Natural killer cell (primary cell): ENCODE measurements around the gene TNFRSF25. TPM values are rescaled to one million over a fixed set of nuclear protein-coding genes. Genes with fewer than 3 reads are reported as not detected.

Source experiments
- ATAC-seq, 3 donors: fragments of 150-1000 bp in 2 of 3; fragments of 200-7000 bp in 1 of 3; cut with Tn5 transposase; 1 replicate in 1 of 3; 2 replicates in 2 of 3; pipeline ENCODE4 v1.10.0; 2021; ENCODE audit warnings: mild to moderate bottlenecking in 2 of 3, moderate library complexity in 2 of 3
- DNase-seq, 2 donors: peaks; one replicate each; pipeline versions ENCODE4 v3.0.0 to v3.0.0-alpha.2; 2013 to 2021; ENCODE audit warnings: mixed read lengths in 1 of 2
- H3K27ac ChIP-seq: one replicate; pipeline ENCODE4 v1.5.1; 2013; ENCODE audit warnings: mild to moderate bottlenecking, low read length
- H3K27me3 ChIP-seq: one replicate; pipeline ENCODE4 v1.6.1; 2013; ENCODE audit warnings: low read length; ENCODE audit not compliant: control insufficient read depth, insufficient read depth
- H3K36me3 ChIP-seq: one replicate; pipeline ENCODE4 v1.6.1; 2013; ENCODE audit warnings: low read length; ENCODE audit not compliant: control insufficient read depth, insufficient read depth
- H3K4me1 ChIP-seq: one replicate; pipeline ENCODE4 v1.6.1; 2013; ENCODE audit warnings: low read length; ENCODE audit not compliant: control insufficient read depth, insufficient read depth
- H3K4me3 ChIP-seq: one replicate; pipeline ENCODE4 v1.5.1; 2013; ENCODE audit warnings: low read length
- H3K9me3 ChIP-seq: one replicate; pipeline ENCODE4 v1.6.1; 2013; ENCODE audit warnings: low read length; ENCODE audit not compliant: control insufficient read depth, insufficient read depth
- H3K27ac Mint-ChIP-seq, 2 donors: one replicate each; pipeline ENCODE4 v1.8.0; 2022; ENCODE audit warnings: mild to moderate bottlenecking in 2 of 2, mixed read lengths in 2 of 2, moderate library complexity in 1 of 2
- H3K27me3 Mint-ChIP-seq, 2 donors: one replicate each; pipeline ENCODE4 v1.8.0; 2022; ENCODE audit warnings: low read depth in 2 of 2, mixed read lengths in 2 of 2
- H3K36me3 Mint-ChIP-seq: one replicate; pipeline ENCODE4 v1.8.0; 2022; ENCODE audit warnings: mixed read lengths
- H3K4me1 Mint-ChIP-seq, 2 donors: one replicate each; pipeline ENCODE4 v1.8.0; 2022; ENCODE audit warnings: mixed read lengths in 2 of 2
- H3K4me3 Mint-ChIP-seq: one replicate; pipeline ENCODE4 v1.8.0; 2022; ENCODE audit warnings: mild to moderate bottlenecking, moderate library complexity, mixed read lengths
- H3K9me3 Mint-ChIP-seq, 2 donors: one replicate each; pipeline ENCODE4 v1.8.0; 2022; ENCODE audit warnings: mixed read lengths in 2 of 2
- WGBS: methylation state at CpG from one replicate; pipeline ENCODE4 v1.1.7; 2013; ENCODE audit warnings: missing lambda C conversion rate; ENCODE audit not compliant: insufficient coverage; 5-methylcytosine and 5-hydroxymethylcytosine counted together
- intact Hi-C: fragments of 100-400 bp; cut with micrococcal nuclease; formaldehyde crosslinking; loops from one replicate; pipeline ENCODE4 v1.14.2; 2022
- total RNA-seq, 4 donors: library from RNA; stranded (reverse); fragments of 120-200 nt in 1 of 4; gene quantifications; one replicate each; pipeline versions ENCODE4 v1.2.3 to v1.2.4, GENCODE V29; 2013 to 2022
- TF ChIP-seq, protein P1 (sequence below): fragments of 200-600 bp; IDR thresholded peaks from one replicate; pipeline ENCODE4 v1.8.0; 2022; ENCODE audit warnings: antibody characterized with exemption

TNFRSF25 gene
- total RNA-seq, 3 donors from 2014 or later (not counting 1 experiment from before 2014, with no cell fraction given), result 14.5 to 41.5 (median 19.9) TPM

DNA sequence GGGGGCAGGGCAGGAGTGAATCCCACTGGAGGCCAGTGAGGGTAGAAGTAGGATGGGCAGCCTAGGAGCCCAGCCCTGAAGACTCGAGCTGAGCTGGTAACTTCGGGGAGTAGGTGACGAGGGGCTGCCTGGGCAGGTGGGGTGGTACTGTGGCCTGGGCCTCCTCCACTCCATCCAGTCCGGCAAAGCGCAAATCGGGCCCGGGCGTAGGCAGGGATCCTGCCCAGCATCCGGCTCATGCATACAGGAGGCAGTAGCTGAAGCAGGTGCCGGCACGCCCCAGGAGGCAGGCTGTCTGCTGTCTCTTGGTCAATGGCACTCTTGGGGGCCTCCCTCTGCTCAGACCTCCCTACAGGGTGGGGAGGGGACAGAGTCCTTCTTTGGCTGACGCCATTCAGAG, 1.3 kb upstream of the TNFRSF25 start:
- ATAC-seq (no peak), DNase-seq (no peak)
- H3K27ac Mint-ChIP-seq, result no peak overlapping the region
- no peak overlapping the region for H3K4me3 Mint-ChIP-seq
- Histone ChIP-seq H3K27ac (no peak overlapping the region), H3K27me3 (no peaks in the 10 kb centered on the region), H3K36me3 (peaks cover 7% of the 10 kb centered on the region), H3K9me3 (no peaks in the 10 kb centered on the region), H3K4me1 (peaks cover 32% of the 10 kb centered on the region), H3K4me3 (no peak overlapping the region)
- H3K27me3 Mint-ChIP-seq, result peaks cover 0 to 10% of the 10 kb centered on the region in 2 donors
- TF ChIP-seq, protein P1, sequence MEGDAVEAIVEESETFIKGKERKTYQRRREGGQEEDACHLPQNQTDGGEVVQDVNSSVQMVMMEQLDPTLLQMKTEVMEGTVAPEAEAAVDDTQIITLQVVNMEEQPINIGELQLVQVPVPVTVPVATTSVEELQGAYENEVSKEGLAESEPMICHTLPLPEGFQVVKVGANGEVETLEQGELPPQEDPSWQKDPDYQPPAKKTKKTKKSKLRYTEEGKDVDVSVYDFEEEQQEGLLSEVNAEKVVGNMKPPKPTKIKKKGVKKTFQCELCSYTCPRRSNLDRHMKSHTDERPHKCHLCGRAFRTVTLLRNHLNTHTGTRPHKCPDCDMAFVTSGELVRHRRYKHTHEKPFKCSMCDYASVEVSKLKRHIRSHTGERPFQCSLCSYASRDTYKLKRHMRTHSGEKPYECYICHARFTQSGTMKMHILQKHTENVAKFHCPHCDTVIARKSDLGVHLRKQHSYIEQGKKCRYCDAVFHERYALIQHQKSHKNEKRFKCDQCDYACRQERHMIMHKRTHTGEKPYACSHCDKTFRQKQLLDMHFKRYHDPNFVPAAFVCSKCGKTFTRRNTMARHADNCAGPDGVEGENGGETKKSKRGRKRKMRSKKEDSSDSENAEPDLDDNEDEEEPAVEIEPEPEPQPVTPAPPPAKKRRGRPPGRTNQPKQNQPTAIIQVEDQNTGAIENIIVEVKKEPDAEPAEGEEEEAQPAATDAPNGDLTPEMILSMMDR, result no peak
- H3K4me1 Mint-ChIP-seq, result peaks cover 6 to 16% of the 10 kb centered on the region in 2 donors
- WGBS, result 97% methylated on average over 12 of the region's 12 CpGs
- H3K9me3 Mint-ChIP-seq, result no peaks in the 10 kb centered on the region
- intact Hi-C loops, result no loop called here
- no peaks in the 10 kb centered on the region for H3K36me3 Mint-ChIP-seq

DNA sequence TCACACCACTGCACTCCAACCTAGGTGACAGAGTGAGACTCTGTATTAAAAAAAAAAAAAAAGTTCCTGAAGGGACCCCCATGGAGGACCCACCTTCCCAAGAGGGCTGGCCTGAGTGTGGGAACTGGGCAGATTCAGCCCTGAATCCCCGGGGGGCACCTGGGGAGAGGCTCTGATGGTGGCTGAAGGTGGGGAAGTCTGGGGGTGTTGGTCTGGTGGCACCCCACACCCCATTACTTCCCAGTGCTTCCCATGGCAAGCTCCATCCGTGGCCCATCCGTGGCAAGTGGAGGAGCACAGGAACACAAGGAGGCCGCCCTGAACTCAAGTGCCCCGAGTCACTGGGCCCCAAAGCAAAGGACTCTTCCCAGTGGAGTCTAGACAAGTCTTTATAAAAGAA, 778 bp upstream of the TNFRSF25 start:
- peaks cover 37% of the 10 kb centered on the region for H3K4me1 ChIP-seq
- 97% methylated on average over 4 of the region's 5 CpGs for WGBS
- H3K27ac Mint-ChIP-seq, result no peak overlapping the region

DNA sequence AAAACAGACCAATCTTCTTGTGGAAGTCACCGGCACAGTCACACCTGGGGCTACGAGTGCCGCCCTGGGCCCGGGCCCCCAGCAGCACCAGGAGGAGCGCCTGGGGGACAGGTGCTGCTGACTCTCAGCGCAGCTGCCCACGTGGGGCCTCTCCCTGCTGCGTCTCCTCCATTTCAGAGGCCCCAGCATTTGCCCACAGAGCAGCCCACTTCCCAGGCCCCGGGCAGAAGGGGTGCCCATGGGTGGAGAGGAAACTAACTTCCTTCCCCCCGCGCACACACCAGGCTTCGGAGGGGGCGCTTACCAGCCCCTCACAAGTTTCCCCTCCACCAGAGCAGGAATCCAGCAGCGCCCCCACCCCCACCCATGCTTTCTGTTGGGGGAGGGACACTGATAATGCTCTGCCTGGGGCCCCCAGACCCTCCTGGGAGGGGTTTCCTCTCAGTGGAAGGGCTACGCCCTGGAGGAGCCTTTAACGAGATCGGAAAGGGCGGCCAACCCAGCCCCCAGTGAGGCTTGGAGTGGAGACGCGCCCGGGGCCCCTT, 440 bp downstream of the TNFRSF25 start:
- Histone ChIP-seq H3K9me3 (no peaks in the 10 kb centered on the region), H3K36me3 (peaks cover 7% of the 10 kb centered on the region), H3K27me3 (no peaks in the 10 kb centered on the region), H3K4me1 (peaks cover 49% of the 10 kb centered on the region), H3K4me3 (peak overlapping the region; percentile 72), H3K27ac (peak overlapping the region; percentile 82)
- H3K27ac Mint-ChIP-seq, result peak overlapping the region in 1 of 2 donors; percentile 79
- H3K4me1 Mint-ChIP-seq, result peaks cover 10 to 22% of the 10 kb centered on the region in 2 donors
- H3K9me3 Mint-ChIP-seq, result no peaks in the 10 kb centered on the region
- no peaks in the 10 kb centered on the region for H3K36me3 Mint-ChIP-seq
- WGBS, result 3% methylated on average over 21 of the region's 21 CpGs
- ATAC-seq (peak in 2 of 3 donors; percentile 15 to 23), DNase-seq (peak in 1 of 2 donors; percentile 70)
- H3K27me3 Mint-ChIP-seq, result peaks cover 0 to 11% of the 10 kb centered on the region in 2 donors
- peak overlapping the region; percentile 77 for H3K4me3 Mint-ChIP-seq
- intact Hi-C loops, result no loop called here
- TF ChIP-seq, protein P1, result no peak

More for the DNA sequence above, 778 bp upstream of the TNFRSF25 start:
- TF ChIP-seq, protein P1, result no peak
- H3K36me3 Mint-ChIP-seq, result no peaks in the 10 kb centered on the region
- peaks cover 6 to 17% of the 10 kb centered on the region in 2 donors for H3K4me1 Mint-ChIP-seq
- no peak overlapping the region for H3K27ac ChIP-seq
- H3K36me3 ChIP-seq, result peaks cover 7% of the 10 kb centered on the region
- H3K9me3 Mint-ChIP-seq, result no peaks in the 10 kb centered on the region
- no peaks in the 10 kb centered on the region for H3K9me3 ChIP-seq
- no peak overlapping the region for H3K4me3 ChIP-seq
- peaks cover 0 to 11% of the 10 kb centered on the region in 2 donors for H3K27me3 Mint-ChIP-seq
- ATAC-seq (no peak), DNase-seq (no peak)
- intact Hi-C loops, result no loop called here
- peak overlapping the region; percentile 21 for H3K4me3 Mint-ChIP-seq
- no peaks in the 10 kb centered on the region for H3K27me3 ChIP-seq

DNA sequence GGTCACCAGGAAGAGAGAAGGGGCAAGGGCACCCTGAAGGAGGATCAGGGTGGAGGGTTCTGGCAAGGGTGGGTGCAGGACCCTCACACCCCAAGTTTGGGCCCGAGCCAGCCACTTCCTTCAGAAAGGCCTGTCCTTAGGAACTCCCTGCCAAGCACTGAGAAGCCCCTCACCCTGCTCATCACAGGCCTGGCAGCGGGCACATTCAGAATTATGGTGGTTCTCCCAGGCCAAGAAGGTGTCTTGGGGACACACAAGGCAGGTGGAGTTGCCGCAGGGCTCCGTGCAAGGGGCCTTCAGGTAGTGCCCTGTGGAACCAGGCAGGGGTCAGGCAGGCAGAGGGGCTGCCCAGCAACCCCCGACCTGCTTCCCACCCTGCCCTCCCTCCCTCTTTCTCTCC, 1.1 kb downstream of the TNFRSF25 start:
- intact Hi-C loops, result no loop called here
- TF ChIP-seq, protein P1, result no peak
- Mint-ChIP-seq H3K36me3 (no peaks in the 10 kb centered on the region), H3K27ac (peak overlapping the region; percentile 71 to 79), H3K9me3 (no peaks in the 10 kb centered on the region), H3K4me3 (peak overlapping the region; percentile 82), H3K27me3 (peaks cover 0 to 11% of the 10 kb centered on the region in 2 donors), H3K4me1 (peaks cover 12 to 29% of the 10 kb centered on the region in 2 donors)
- no peak for DNase-seq
- Histone ChIP-seq H3K27me3 (no peaks in the 10 kb centered on the region), H3K4me3 (peak overlapping the region; percentile 72), H3K9me3 (no peaks in the 10 kb centered on the region), H3K4me1 (peaks cover 55% of the 10 kb centered on the region), H3K36me3 (peaks cover 7% of the 10 kb centered on the region), H3K27ac (peak overlapping the region; percentile 82)
- WGBS, result 73% methylated on average over 5 of the region's 5 CpGs
- no peak for ATAC-seq
